Mononuclear cell (primary cell): ENCODE results near the gene SLC6A12. TPM values are rescaled to one million over a fixed set of nuclear protein-coding genes. Genes with fewer than 3 reads are reported as not detected.

Experiments
- H3K27me3 ChIP-seq: 2 replicates; pipeline ENCODE4 v1.6.0; 2011; ENCODE audit warnings: low read length, control low read depth; ENCODE audit not compliant: insufficient read depth
- H3K4me1 ChIP-seq: 2 replicates; pipeline ENCODE4 v1.5.1; 2011; ENCODE audit warnings: mild to moderate bottlenecking, low read length, control low read depth; ENCODE audit not compliant: insufficient read depth
- H3K4me3 ChIP-seq: 2 replicates; pipeline ENCODE4 v1.5.1; 2011; ENCODE audit warnings: mild to moderate bottlenecking, low read length, moderate library complexity
- H3K9me3 ChIP-seq: 2 replicates; pipeline ENCODE4 v1.5.1; 2011; ENCODE audit warnings: low read depth, mild to moderate bottlenecking, control low read depth, low read length
- total RNA-seq: library from RNA; depleted of rRNA; stranded (reverse); fragments of >200 nt; gene quantifications from one replicate; pipeline ENCODE4 v1.2.3, GENCODE V29; 2012

The SLC6A12 gene
- total RNA-seq, 1 donor: 0.73 TPM

DNA sequence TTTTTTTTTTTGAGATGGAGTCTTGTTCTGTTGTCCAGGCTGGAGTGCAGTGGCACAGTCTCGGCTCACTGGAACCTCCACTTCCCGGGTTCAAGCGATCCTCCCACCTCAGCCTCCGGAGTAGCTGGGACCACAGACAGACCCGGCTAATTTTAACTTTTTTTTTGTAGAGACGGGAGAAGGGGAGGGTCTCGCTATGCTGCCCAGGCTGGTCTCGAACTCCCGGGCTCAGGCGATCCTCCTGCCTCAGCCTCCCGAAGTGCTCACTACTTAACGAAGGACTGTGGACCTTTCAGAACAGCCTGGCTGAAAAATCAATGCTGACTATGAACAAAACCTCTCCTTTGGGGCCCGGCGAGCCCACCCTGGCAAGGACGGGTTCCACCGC is 10.9 kb downstream of the SLC6A12 start:
- Histone ChIP-seq H3K9me3 (no peaks in the 10 kb centered on the region), H3K4me3 (no peak overlapping the region), H3K4me1 (no peaks in the 10 kb centered on the region), H3K27me3 (peaks cover 30% of the 10 kb centered on the region)

DNA sequence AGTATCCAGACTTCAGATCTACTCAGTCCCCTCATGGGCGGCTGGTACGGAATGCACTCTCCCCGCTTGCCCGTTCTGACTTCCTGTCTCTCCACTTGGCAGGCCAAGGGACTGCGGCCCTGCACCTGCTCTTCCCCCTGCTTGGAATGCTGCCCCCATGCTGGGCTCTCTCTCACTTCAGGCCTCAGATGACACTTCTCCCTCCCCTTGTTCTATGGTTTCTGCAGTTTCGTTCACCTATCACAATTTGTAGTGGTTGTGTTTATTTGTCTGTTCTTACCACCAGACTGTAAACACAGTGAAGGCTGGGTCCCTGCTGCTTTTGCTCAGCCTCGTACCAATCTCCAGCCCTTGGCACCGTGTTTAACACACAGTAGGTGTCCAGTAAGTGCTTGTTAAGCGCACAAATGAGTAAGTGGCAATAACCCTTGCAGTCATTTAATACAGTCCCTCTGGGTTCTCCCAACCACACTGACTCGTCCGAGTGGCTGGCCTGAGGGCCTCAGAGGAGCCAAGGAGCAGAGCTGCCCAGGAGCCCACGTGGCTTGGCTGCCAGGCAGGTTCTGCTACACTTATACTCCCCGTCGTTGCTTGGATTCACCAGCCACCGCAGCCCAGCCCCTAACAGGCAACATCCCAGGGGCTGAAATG is 11.8 kb downstream of the SLC6A12 start:
- Histone ChIP-seq H3K4me1 (no peaks in the 10 kb centered on the region), H3K9me3 (no peaks in the 10 kb centered on the region), H3K4me3 (no peak overlapping the region), H3K27me3 (peaks cover 30% of the 10 kb centered on the region)

DNA sequence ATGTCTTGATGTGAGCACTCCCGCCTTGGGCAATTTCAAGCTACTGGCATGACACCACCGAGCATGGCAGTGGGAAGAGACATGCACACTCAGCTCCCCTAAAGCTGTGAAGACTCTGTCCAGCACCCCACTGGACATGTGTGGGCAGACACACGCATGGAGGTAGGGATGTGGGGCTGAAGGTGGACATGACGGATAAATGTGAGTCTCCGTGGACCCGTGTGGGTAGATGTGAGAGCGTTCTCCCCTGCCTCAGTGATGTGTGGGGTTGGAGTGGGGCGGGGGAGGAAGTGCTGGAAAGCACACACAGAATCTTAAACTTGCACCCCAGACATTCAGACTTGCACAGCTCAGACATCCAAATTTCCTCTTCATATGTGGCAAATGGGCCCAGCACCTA is 12.6 kb downstream of the SLC6A12 start:
- no peak overlapping the region for H3K4me3 ChIP-seq
- peaks cover 30% of the 10 kb centered on the region for H3K27me3 ChIP-seq
- no peaks in the 10 kb centered on the region for H3K9me3 ChIP-seq
- no peaks in the 10 kb centered on the region for H3K4me1 ChIP-seq

DNA sequence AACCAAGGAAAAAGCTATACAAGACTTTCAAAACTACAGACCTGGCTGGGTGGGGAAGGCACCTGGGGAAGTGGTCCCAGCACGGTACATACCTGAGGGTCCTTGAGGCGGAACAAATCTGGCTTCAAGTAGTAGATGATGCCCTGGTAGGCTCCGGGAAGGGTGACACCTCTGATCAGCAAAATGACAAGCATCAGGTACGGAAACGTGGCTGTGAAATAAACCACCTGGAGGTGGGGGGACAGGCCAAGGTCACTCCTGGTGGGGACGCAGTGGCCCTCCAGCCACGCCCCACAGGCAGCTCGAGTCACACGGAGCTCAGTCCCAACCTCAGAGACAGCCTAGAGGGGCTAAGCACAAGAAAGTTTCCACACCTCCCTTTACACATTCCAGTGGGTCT is 15.3 kb downstream of the SLC6A12 start:
- Histone ChIP-seq H3K4me1 (no peaks in the 10 kb centered on the region), H3K27me3 (peaks cover 10% of the 10 kb centered on the region)

DNA sequence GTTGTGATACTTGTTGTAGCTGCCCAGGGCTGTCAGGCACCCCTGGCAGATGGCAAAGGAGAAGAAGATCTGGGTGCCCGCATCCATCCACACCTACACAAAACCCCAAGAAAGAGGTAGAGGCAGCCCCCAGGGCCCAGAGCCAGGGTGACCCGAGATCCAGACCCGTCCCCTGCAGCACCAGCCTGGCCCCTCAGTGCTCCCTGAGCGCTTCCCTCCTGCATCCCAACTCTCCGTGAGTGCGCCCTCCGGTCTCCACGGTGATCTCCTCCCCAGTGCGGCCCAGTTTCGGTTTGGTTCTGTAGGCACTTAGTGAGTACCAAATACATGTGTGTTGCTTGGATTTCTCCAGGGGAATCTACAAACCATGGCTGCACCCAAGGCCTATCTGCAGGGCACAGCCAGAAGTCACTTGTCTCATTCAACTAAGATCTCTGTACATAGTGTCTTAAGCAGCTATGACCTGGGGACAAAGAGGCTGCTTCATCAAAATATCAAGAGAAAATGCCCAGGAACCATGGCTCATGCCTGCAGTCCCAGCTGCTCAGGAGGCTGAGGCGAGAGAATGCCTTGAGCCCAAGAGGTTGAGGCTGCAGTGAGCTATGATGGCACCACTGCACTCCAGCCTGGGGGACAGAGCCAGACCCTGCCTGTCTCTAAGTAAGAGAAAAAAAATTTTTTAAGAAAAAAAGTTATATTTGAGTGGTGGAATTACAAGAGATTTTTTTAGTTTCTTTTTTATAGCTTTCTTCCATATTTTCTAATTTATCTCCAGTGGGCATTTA is 15.9 kb downstream of the SLC6A12 start:
- no peak overlapping the region for H3K4me3 ChIP-seq
- H3K27me3 ChIP-seq: peaks cover 10% of the 10 kb centered on the region
- no peaks in the 10 kb centered on the region for H3K9me3 ChIP-seq
- no peaks in the 10 kb centered on the region for H3K4me1 ChIP-seq

More for the DNA sequence above, 15.3 kb downstream of the SLC6A12 start:
- Histone ChIP-seq H3K9me3 (no peaks in the 10 kb centered on the region), H3K4me3 (no peak overlapping the region)

DNA sequence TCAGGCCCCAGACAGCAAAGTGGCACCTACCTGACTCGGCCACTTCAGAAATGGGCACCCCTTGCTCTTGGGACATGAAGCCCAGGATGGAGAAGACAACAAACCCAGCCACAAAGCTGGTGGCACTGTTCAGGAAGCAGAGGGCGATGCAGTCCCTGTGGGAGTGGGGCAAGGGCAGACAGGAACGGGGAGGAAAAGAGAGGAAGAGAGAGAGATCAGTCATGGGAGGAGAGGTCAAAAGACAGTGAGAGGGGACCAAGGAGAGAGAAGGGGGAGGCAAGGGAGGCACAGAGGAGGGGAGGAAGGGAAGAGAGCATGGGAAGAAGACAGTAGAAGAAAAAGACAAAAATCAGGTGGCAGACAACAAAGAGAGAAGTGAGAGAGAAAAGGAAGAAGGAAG is 16.6 kb downstream of the SLC6A12 start:
- H3K4me1 ChIP-seq: no peaks in the 10 kb centered on the region
- H3K4me3 ChIP-seq: no peak overlapping the region
- peaks cover 3% of the 10 kb centered on the region for H3K27me3 ChIP-seq
- H3K9me3 ChIP-seq: no peaks in the 10 kb centered on the region

DNA sequence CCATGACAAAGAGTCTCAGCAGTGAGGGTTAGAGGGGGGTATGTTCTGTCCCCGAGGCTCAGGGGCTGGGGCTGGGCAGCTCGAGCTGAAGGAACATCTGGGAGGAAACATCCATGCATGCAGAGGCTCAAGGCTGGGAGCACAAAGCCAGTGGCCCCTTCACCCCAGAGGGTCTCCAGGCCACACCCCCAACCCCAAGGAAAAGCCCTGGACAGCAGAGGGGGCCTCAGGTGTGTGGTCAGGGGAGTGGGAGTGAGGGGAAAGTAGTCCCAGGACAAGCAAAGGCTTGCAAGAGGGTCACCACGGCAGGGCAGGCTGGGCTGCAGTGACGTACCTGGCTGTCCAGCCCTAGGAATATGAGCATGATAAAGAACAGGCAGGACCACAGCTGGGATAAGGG is 17.5 kb downstream of the SLC6A12 start:
- no peaks in the 10 kb centered on the region for H3K9me3 ChIP-seq
- no peaks in the 10 kb centered on the region for H3K27me3 ChIP-seq
- H3K4me1 ChIP-seq: no peaks in the 10 kb centered on the region
- H3K4me3 ChIP-seq: no peak overlapping the region

DNA sequence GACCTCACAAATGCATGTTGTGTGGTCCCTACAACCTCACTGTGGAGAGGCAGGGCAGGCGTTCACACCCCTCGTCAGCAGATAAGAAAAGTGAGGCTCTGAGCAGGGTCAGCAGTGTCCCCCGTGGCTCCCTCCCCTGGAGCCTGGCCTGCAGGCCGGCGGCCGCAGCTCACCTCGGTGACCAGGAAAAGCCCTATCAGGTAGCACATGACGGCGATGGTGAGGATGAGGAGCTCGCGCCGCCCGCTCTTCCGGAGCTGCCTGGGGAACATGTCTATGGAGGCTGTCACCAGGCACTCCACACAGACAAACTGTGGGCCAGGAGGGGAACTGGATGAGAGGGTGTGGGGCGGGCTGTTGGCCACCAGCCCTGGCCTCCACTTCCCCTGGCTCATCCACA is 18.0 kb downstream of the SLC6A12 start:
- Histone ChIP-seq H3K27me3 (no peaks in the 10 kb centered on the region), H3K4me3 (no peak overlapping the region), H3K9me3 (no peaks in the 10 kb centered on the region), H3K4me1 (no peaks in the 10 kb centered on the region)

DNA sequence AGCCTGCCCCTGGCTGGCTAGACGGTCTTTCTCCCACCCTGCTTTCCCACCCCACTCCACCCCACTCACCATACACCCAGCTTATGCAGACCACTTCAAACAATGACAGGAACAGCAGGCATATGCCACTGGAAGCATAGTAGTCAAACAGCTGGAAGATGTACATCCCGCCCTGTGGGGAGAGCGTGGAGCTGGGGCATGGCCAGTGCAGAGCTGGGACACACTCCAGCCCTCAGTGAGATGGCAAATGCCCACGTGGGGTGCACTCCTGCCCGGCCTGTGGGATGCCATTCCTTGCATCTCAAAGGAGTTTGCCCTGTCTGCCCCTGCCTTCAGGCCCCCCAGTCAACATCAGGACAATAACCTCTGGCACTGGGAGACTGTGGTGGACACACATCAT is 18.8 kb downstream of the SLC6A12 start:
- H3K27me3 ChIP-seq: no peaks in the 10 kb centered on the region
- H3K4me3 ChIP-seq: no peak overlapping the region
- H3K4me1 ChIP-seq: no peaks in the 10 kb centered on the region
- no peaks in the 10 kb centered on the region for H3K9me3 ChIP-seq

DNA sequence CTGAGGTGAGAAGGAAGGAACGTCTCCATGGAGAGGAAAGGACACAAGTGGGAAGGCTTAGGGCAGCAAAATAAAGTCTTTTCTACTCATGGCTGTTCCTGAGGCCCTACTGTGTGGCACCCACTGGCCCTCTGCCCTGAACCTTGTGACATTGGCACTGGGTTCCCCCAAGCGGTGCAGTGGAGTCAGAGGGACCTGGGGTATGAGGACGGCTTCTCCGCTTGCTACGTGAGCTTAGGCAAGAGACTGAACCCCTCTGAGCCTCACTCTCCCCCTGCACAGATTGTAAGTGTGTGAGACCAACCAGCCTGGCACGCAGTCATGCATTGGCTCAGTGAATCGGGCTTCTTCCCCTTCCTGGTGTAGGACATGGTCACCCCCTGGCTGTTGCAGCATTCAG is 19.7 kb downstream of the SLC6A12 start:
- Histone ChIP-seq H3K4me1 (peaks cover 2% of the 10 kb centered on the region), H3K4me3 (no peak overlapping the region), H3K9me3 (no peaks in the 10 kb centered on the region), H3K27me3 (peaks cover 4% of the 10 kb centered on the region)

DNA sequence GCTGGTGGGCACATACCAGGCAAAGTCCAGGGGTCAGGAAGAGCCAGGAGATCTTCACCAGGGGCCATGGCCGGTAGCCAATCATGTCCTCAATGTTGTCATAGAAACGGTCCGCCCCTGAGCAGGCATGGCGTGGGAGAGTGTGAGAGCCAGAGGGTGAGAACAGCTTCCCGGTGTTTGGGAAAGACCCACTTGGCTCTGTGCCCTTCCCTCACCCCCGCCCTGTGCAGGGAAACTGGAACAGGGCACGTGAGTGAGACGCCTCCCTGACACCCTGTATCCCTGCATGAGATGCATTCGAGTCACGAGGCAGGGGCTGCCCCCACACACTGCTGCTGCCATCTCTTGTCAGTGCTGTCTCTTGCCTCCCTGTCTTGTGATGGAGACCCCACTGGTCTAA is 20.7 kb downstream of the SLC6A12 start:
- Histone ChIP-seq H3K9me3 (no peaks in the 10 kb centered on the region), H3K4me3 (no peak overlapping the region), H3K27me3 (peaks cover 4% of the 10 kb centered on the region), H3K4me1 (peaks cover 7% of the 10 kb centered on the region)

DNA sequence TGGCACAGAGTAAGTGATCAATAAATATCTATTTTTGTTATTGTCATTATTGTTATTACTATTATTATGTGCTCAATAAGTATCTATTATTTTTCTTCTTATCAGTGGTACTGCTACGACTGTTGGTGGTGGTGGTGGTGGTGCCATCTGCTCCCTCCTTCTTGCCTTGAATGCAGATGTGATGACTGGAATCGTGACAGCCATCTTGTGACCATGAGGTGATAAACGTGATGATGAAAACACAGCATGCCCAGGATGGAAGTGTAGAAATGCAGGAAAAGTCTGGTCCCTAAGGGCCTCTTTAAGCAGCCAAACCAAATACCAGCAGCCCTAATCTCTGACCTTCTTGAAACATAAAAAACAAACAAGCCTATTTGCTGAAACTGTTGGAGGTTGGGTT is 22.4 kb downstream of the SLC6A12 start:
- H3K9me3 ChIP-seq: no peaks in the 10 kb centered on the region
- no peak overlapping the region for H3K4me3 ChIP-seq
- peaks cover 4% of the 10 kb centered on the region for H3K27me3 ChIP-seq
- peaks cover 7% of the 10 kb centered on the region for H3K4me1 ChIP-seq

DNA sequence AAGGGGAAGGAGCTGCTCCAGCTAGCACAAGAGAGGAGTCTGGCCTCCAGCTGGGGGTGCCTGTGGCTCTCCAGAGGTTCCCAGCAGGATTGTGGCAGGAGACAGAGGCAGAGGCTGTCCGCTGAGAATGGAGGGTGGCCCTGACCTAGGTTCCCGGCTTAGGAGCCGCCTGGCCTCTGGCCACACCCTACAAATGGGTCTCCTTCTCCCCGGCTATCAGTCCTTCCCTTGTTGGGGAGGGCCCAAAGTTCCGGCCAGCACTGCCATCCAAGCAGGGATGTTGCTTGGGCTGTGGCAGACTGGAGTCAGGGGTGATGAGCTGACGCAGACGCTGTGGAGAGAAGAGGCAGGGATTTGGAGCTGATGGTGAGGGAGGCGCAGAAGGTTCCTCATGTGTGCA is 23.1 kb downstream of the SLC6A12 start:
- peaks cover 4% of the 10 kb centered on the region for H3K27me3 ChIP-seq
- peaks cover 7% of the 10 kb centered on the region for H3K4me1 ChIP-seq
- no peak overlapping the region for H3K4me3 ChIP-seq
- H3K9me3 ChIP-seq: no peaks in the 10 kb centered on the region

DNA sequence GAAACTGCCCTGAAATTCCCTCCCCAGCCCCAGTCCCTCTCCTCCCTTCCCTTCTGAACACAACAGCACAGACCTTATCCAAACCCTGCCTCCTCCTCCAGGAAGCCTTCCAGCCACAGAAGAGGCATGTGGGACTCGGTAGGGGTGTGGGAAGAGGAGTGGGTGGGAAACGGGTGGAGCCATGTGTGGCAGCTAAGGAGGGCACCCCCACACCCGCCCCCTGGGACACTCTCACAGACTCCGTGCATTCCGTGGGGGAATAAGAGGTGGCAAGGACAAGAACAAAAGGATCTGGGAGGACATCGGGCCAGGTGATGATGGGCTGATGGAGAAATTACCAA is 24.4 kb downstream of the SLC6A12 start:
- no peak overlapping the region for H3K4me3 ChIP-seq
- H3K9me3 ChIP-seq: no peaks in the 10 kb centered on the region
- peaks cover 12% of the 10 kb centered on the region for H3K4me1 ChIP-seq
- peaks cover 4% of the 10 kb centered on the region for H3K27me3 ChIP-seq

DNA sequence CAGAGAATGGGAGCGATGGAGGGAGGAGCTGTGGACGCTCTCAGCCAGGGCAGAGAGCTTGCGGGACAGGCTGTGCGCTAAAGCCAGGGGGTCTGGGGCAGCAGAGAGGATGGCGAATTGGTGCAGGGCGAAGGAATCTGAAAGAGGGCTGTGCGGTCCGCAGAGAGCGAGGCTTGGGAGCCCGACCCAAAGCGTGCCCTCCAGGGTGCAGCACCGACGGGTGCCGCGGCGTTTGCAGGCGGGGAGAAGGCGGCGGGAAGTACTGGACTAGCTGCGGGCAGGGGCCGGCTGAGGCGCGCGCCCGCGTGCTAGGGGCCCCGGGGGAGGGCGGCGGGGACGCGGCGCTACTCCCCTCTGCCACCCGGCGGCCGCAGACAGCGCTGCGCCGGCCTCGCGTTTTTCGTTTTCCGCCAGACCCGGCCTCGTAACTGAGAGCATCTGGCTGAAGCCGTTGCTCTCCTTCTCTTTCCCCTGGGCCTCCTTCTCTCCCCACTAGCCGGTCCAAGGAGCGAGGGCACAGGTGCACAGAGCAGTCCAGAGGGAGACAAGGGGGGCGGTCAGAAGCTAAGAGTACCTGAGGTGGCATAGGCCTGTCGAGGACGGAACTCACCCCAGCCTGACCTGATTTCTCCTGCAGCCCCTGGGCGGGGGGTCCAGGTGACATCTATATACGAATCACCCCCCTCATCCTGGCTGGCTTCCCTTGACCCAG is 24.9 kb downstream of the SLC6A12 start:
- H3K4me3 ChIP-seq: peak overlapping the region; percentile 16

More for the DNA sequence above, 24.9 kb downstream of the SLC6A12 start:
- Histone ChIP-seq H3K4me1 (peaks cover 12% of the 10 kb centered on the region), H3K27me3 (peaks cover 4% of the 10 kb centered on the region), H3K9me3 (no peaks in the 10 kb centered on the region)
